ENCODE results near the gene CFAP299. TPM values are rescaled to one million over a fixed set of nuclear protein-coding genes. Genes with fewer than 3 reads are reported as not detected.

CFAP299 gene
- total RNA-seq, 4 donors from 2014 or later: 5.1 TPM; not detected in 3

DNA sequence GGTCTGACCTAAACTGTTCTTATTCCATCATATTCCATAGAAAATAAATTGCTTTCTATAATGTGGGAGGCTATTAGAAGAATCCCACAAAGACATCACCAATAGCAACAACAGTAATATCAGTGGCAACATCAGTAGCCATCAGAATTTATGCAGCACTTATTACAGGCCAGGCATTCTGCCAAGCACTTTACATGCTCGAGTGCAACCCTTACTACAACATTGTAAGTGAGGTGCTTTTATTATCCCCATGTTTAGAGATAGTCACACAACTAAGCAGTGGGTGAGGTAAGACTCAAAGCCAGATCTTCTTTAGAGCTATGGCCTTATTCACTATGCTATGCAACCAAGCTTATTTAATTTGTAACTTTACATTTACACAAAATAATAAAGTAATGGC is 377.9 kb downstream of the CFAP299 start:
- H3K36me3 ChIP-seq: no peaks in the 10 kb centered on the region
- 14 to 50% methylated on average over 1 of the region's 1 CpG for WGBS, 2 donors (ENCODE audit: low coverage in 1 of 2)

DNA sequence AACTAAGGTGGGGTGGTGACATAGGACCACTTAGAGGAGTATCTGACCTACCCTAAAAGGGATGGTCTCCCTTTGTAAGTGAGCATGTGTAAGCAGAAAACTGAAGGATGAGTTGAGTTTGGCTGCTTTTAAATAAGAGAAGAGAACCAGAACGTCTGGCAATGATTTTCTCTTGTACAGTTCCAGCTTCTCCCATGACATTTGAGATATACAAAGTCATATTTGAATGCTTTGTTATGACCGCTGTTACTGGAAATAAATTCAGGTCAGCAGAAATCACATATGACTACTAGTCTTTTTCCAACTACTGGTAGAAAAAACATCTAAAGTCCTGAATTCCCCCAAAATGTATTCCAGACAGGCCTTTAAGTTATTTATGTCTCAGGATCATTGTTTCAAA is 381.7 kb downstream of the CFAP299 start:
- Histone ChIP-seq H3K4me1 (peaks cover 0 to 19% (median 3%) of the 10 kb centered on the region in 3 donors), H3K9me3 (peaks cover 0 to 24% (median 0%) of the 10 kb centered on the region in 3 donors), H3K36me3 (no peaks in the 10 kb centered on the region), H3K27ac (peak overlapping the region in 3 of 4 donors; percentile 37 to 69 (median 50)), H3K27me3 (no peaks in the 10 kb centered on the region), H3K4me3 (no peak overlapping the region)
- ATAC-seq: peak; percentile 22
- WGBS, 2 donors (ENCODE audit: low coverage in 1 of 2): 17 to 20% methylated on average over 2 of the region's 2 CpGs
- TF ChIP-seq POLR2A (IDR thresholded peaks at IDR 0.05) (no peak), POLR2AphosphoS5 (IDR thresholded peaks at IDR 0.05) (no peak), EP300 (IDR thresholded peaks at IDR 0.05) (no peak)
- TF ChIP-seq, protein P1, sequence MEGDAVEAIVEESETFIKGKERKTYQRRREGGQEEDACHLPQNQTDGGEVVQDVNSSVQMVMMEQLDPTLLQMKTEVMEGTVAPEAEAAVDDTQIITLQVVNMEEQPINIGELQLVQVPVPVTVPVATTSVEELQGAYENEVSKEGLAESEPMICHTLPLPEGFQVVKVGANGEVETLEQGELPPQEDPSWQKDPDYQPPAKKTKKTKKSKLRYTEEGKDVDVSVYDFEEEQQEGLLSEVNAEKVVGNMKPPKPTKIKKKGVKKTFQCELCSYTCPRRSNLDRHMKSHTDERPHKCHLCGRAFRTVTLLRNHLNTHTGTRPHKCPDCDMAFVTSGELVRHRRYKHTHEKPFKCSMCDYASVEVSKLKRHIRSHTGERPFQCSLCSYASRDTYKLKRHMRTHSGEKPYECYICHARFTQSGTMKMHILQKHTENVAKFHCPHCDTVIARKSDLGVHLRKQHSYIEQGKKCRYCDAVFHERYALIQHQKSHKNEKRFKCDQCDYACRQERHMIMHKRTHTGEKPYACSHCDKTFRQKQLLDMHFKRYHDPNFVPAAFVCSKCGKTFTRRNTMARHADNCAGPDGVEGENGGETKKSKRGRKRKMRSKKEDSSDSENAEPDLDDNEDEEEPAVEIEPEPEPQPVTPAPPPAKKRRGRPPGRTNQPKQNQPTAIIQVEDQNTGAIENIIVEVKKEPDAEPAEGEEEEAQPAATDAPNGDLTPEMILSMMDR (IDR thresholded peaks at IDR 0.05): no peak

More for the DNA sequence above, 377.9 kb downstream of the CFAP299 start:
- TF ChIP-seq POLR2AphosphoS5 (IDR thresholded peaks at IDR 0.05) (no peak), POLR2A (IDR thresholded peaks at IDR 0.05) (no peak), EP300 (IDR thresholded peaks at IDR 0.05) (no peak)
- TF ChIP-seq, protein P1 (IDR thresholded peaks at IDR 0.05): no peak
- no peak overlapping the region for H3K4me3 ChIP-seq
- no peaks in the 10 kb centered on the region for H3K27me3 ChIP-seq
- no peaks in the 10 kb centered on the region for H3K9me3 ChIP-seq
- ATAC-seq: no peak
- H3K4me1 ChIP-seq: peaks cover 0 to 38% (median 3%) of the 10 kb centered on the region in 3 donors
- H3K27ac ChIP-seq: no peak overlapping the region

DNA sequence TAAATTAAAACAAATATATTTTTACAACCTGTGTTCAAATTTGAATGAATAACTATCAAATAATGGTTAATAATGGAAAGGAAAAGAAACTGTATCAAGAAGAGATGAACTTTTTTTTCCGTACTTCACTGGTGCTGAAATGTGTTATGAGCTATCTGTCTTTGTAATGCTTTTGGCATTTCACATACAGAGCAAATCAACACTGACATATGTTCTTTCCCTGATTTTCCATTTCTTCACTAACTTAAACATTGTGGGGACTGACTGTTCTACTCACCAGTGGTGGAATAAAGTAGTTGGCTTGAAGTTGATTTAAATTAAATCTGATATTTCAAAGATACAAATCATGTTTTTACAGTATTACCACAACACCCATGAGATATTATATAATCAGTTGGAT is 390.9 kb downstream of the CFAP299 start:
- H3K4me3 ChIP-seq: no peak overlapping the region
- no peaks in the 10 kb centered on the region for H3K36me3 ChIP-seq
- peaks cover 0 to 13% (median 0%) of the 10 kb centered on the region in 3 donors for H3K9me3 ChIP-seq
- TF ChIP-seq POLR2AphosphoS5 (IDR thresholded peaks at IDR 0.05): no peak
- TF ChIP-seq POLR2A (IDR thresholded peaks at IDR 0.05): no peak
- TF ChIP-seq, protein P1 (IDR thresholded peaks at IDR 0.05): no peak
- TF ChIP-seq EP300 (IDR thresholded peaks at IDR 0.05): no peak
- no peaks in the 10 kb centered on the region for H3K27me3 ChIP-seq
- WGBS, 2 donors (ENCODE audit: low coverage in 1 of 2): 11 to 17% methylated on average over 1 of the region's 1 CpG
- no peak for ATAC-seq
- peaks cover 0 to 10% (median 0%) of the 10 kb centered on the region in 3 donors for H3K4me1 ChIP-seq
- no peak overlapping the region for H3K27ac ChIP-seq

DNA sequence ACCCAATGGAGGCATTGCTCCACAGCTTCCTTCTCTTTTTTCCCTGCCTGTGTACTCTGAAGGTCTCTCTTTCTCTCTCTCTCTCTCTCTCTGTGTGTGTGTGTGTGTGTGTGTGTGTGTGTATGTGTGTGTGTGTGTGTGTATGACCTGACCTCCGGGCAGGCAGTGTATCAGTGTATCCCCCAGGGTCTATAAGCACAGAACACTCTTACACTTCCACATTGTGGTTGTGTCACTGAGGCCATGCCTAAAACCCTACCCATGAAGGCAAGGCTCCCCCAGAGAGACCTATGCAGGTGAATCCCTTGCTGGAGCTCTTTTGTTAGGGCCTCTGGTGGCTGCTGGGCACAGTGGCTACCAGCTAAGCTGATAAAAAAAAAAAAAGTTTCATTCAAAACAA is 394.6 kb downstream of the CFAP299 start:
- ATAC-seq: no peak
- H3K4me1 ChIP-seq: peaks cover 0 to 10% (median 0%) of the 10 kb centered on the region in 3 donors
- H3K4me3 ChIP-seq: no peak overlapping the region
- no peaks in the 10 kb centered on the region for H3K27me3 ChIP-seq
- no peak for TF ChIP-seq POLR2A (IDR thresholded peaks at IDR 0.05)
- no peaks in the 10 kb centered on the region for H3K9me3 ChIP-seq
- no peak overlapping the region for H3K27ac ChIP-seq
- H3K36me3 ChIP-seq: no peaks in the 10 kb centered on the region
- no CpG with 5 or more reads among the region's 1 CpG for WGBS, 2 donors (ENCODE audit: low coverage in 1 of 2)

DNA sequence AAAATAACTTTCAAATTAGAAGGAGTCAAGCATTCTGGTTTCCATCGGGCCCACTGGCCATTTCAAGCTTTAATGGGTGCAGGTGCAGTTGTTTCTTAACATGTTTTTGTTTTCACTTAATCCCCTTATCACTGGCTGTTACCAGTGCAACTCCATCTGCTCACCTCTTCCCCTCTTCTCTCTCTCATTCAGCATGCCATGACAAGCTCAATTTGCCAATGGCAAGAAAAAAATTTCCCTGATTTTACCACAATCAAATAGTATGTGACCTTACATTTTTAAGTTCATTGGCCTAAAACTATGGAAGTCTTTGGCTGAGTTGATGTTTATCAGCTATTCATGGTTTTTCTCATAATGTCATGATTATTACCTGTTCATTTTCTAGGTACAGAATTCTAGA is 395.9 kb downstream of the CFAP299 start:
- WGBS, 2 donors (ENCODE audit: low coverage in 1 of 2): 75 to 83% methylated on average over 1 of the region's 1 CpG
- no peak for ATAC-seq
- no peaks in the 10 kb centered on the region for H3K27me3 ChIP-seq
- peaks cover 0 to 3% (median 0%) of the 10 kb centered on the region in 3 donors for H3K4me1 ChIP-seq
- H3K9me3 ChIP-seq: no peaks in the 10 kb centered on the region
- TF ChIP-seq, protein P1 (IDR thresholded peaks at IDR 0.05): no peak
- TF ChIP-seq EP300 (IDR thresholded peaks at IDR 0.05) (no peak), POLR2A (IDR thresholded peaks at IDR 0.05) (no peak), POLR2AphosphoS5 (IDR thresholded peaks at IDR 0.05) (no peak)
- no peak overlapping the region for H3K4me3 ChIP-seq
- no peaks in the 10 kb centered on the region for H3K36me3 ChIP-seq
- no peak overlapping the region for H3K27ac ChIP-seq

Data from gastroesophageal sphincter (tissue), 4 donors.